ENCODE results near the gene MYLK4.

Gene MYLK4

DNA sequence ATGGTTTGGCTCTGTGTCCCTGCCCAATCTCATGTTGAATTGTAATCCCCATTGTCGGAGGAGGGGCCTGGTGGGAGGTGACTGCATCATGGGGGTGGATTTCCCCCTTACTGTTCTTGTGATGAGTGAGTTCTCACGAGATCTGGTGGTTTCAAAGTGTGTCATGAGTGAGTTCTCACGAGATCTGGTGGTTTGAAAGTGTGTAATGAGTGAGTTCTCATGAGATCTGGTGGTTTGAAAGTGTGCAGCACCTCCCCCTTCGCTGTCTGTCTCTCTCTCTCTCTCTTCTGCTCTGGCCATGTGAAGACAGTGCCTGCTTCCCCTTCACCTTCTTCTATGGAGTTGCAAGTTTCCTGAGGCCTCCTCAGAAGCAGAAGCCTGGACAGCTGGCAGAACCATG is 87.6 kb downstream of the MYLK4 start:
- no peak for DNase-seq (ENCODE audit: low read depth)
- no peak for TF ChIP-seq CTCF (conservative IDR thresholded peaks at IDR 0.05; ENCODE audit: low read length)

GRCh38 chr6:2661651-2662050 is 89.1 kb downstream of the MYLK4 start:
- DNase-seq (ENCODE audit: low read depth): no peak
- no peak for TF ChIP-seq CTCF (conservative IDR thresholded peaks at IDR 0.05; ENCODE audit: low read length)
- no peak overlapping the region for H3K4me3 ChIP-seq (ENCODE audit: low read length)

More for the DNA sequence above, 87.6 kb downstream of the MYLK4 start:
- H3K4me3 ChIP-seq (ENCODE audit: low read length): no peak overlapping the region

DNA sequence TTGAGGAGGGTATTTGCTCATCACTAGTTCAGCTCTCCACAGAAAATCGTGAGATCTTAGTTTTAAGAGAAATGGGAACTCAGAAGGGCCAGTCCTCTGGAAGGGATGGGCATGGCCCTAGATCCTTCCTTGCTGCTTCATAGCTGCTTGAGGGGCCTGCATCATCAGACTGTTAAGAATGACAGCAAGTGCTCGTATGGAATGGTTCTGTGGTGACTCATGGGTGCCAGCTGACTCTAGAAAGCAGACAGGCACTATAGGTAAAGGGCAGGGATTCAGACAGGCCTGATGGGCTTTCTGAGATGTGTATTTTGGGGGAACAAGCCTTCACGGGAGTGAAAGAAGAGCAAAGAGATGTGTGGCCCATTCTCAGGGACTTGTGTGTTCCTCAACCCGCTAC is 90.8 kb downstream of the MYLK4 start:
- no peak for DNase-seq (ENCODE audit: low read depth)
- no peak for TF ChIP-seq CTCF (conservative IDR thresholded peaks at IDR 0.05; ENCODE audit: low read length)

GRCh38 chr6:2659381-2659780 is 91.3 kb downstream of the MYLK4 start:
- H3K4me3 ChIP-seq (ENCODE audit: low read length): no peak overlapping the region
- TF ChIP-seq CTCF (conservative IDR thresholded peaks at IDR 0.05; ENCODE audit: low read length): no peak
- DNase-seq (ENCODE audit: low read depth): no peak

More for the DNA sequence above, 90.8 kb downstream of the MYLK4 start:
- no peak overlapping the region for H3K4me3 ChIP-seq (ENCODE audit: low read length)

DNA sequence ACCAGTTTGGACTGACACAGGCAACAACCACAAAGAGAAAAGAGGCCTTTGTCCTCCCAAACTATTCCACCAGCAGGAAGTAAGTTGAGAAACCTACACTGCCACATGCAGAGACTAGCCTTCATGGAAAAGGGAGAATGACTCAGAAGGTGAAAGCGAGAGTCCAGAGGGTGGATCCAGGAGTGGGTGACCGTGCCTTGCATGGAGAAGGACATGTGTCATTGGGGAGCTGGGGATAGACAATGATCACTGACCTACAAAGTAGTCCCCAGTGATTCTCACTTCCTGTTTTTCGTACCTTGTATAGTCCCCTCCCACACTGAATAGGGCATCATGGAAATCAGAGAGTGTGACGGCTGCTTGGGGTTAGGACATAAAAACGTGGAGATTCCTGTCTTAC is 91.9 kb downstream of the MYLK4 start:
- no peak for DNase-seq (ENCODE audit: low read depth)
- H3K4me3 ChIP-seq (ENCODE audit: low read length): no peak overlapping the region
- no peak for TF ChIP-seq CTCF (conservative IDR thresholded peaks at IDR 0.05; ENCODE audit: low read length)

DNA sequence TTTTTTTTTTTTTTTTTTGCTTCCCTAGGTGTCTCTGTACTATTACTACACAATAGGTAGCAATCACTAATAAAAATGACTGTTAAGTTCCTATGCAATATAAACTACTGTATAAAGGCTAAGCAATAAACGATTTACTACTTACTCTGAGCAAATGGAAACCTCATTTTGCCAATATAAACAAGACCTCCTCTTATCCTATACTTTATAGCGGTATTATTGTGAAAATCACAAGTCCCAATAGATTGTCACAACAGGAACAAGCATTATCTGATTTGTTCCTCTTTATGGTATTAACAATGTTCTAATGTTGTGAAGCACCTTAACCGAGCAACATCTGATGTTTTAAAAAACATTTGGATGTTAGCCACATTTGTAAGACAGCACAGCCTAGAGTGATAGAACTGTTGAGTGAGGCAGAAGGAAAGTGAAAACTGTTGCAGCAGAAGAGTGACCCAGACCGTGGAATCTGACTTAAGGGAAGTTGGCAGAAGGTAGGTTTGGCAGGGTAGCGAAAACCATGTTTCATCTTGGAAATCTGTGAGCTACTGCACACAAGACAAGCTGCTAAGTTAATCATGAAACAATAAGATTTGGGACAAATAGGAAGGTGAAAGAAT is 94.2 kb downstream of the MYLK4 start:
- no peak overlapping the region for H3K4me3 ChIP-seq (ENCODE audit: low read length)
- DNase-seq (ENCODE audit: low read depth): no peak
- TF ChIP-seq CTCF (conservative IDR thresholded peaks at IDR 0.05; ENCODE audit: low read length): no peak

DNA sequence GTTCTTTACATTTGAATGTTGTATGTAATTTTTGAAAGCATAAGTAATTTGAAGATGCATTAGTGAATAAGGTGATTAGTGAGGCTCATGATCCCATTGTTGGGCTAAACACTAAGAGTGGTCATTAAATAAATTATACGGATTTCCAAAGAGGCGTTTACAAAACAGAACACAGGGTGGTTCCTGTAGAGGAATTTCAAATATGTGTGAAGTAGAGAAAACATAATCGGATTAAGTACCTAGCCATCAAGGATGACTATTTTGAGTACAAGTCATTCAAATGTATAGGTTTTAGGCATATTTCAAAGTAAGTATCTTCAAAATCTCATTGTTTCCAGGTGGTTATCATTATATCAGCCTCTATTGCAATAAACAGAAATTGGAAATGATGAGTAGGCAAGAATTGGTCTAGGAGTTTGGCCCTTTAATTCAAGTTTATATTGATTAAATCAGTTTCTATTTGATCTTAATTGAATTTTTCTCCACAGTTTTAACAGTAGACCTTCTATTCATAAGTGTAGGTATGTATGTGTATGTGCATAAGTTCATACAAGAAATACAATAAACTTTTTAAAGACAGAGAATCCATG is 94.8 kb downstream of the MYLK4 start:
- no peak overlapping the region for H3K4me3 ChIP-seq (ENCODE audit: low read length)
- TF ChIP-seq CTCF (conservative IDR thresholded peaks at IDR 0.05; ENCODE audit: low read length): no peak
- no peak for DNase-seq (ENCODE audit: low read depth)

Measured in AG10803 (cell line).